ENCODE data around the gene FOXR1.
"Not testable (repeated sequence)": the region's sequence is repeated elsewhere in the genome, so short reads cannot be mapped to it uniquely, and the experiment has no call there.

The FOXR1 gene

DNA sequence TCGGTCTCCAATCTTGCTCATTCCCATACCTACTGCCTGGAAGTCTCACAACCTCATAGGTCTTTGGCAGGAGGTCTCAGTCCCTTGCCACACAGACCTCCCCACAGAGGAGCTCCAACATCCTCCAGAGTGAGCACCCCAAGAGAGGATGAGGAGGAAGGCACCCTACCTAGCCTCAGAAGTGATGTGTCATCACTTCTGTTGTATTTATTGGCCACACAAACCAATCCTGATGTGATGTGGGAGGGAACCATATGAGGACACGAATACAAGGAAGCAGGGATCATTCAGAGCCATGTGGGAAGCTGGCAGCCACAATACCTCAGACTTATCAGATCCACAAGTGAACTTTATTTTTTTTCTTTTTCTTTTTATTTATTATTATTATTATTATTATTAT is 24.5 kb upstream of the FOXR1 start:
- DNase-seq (no peak), ATAC-seq (no peak)

- no peak for ATAC-seq
Measured at GRCh38 chr11:118948000-118948399, 23.6 kb upstream of the FOXR1 start.

GRCh38 chr11:118953265-118953664 is 18.3 kb upstream of the FOXR1 start:
- no peak for DNase-seq
- no peak for ATAC-seq

More at GRCh38 chr11:118948000-118948399, 23.6 kb upstream of the FOXR1 start:
- no peak for DNase-seq

DNA sequence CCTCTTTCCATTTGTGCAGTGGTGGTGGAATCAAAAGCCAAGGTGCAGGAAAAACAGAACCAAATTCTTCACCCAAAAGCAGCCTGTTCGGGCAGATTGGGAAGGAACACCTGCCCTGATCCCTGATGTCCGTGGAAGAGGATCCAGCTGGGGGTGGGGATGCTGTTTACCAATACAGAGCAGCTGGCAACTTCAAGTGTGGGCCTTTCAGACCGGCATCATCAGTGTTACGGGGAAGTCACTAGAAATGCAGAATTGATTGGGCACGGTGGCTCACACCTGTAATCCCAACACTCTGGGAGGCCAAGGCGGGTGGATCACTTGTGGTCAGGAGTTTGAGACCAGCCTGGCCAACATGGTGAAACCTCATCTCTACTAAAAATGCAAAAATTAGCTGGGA is 17.6 kb upstream of the FOXR1 start:
- not testable (repeated sequence) for ATAC-seq, DNase-seq

DNA sequence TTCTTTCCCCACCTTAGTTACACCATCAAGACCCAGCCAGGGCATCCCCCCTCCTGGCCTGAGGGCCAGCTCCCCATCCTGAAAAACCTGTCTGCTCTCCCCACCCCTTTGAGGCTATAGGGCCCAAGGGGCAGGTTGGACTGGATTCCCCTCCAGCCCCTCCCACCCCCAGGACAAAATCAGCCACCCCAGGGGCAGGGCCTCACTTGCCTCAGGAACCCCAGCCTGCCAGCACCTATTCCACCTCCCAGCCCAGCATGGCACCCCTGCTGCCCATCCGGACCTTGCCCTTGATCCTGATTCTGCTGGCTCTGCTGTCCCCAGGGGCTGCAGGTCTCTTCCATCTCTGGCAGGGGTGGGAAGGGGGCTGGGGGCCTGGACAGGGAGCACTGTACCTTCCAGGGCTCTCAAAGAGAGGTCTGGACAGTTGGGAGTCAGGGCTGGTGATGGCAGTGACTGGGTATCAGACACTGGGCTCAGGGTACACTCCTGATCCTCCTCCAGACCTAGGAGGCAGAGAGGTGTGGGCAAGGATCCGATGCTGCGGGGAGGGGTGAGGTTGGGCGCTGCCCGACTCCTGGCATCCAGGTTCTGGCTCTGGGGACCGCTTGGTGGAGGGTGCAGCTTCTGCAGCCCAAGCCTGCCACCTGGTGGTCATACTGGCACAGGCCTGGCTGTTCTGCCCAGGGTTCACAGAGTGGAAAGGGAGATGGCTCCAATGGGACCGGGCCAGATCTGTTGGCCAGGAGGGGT is 15.3 kb upstream of the FOXR1 start, which contains the start of gene UPK2:
UPK2 (plus strand) TSS at position 205 of the 753 bp plus-strand sequence; CDS start at position 258, 53 bp downstream.
- ATAC-seq (peak; percentile 99), DNase-seq (peak; percentile 94)

DNA sequence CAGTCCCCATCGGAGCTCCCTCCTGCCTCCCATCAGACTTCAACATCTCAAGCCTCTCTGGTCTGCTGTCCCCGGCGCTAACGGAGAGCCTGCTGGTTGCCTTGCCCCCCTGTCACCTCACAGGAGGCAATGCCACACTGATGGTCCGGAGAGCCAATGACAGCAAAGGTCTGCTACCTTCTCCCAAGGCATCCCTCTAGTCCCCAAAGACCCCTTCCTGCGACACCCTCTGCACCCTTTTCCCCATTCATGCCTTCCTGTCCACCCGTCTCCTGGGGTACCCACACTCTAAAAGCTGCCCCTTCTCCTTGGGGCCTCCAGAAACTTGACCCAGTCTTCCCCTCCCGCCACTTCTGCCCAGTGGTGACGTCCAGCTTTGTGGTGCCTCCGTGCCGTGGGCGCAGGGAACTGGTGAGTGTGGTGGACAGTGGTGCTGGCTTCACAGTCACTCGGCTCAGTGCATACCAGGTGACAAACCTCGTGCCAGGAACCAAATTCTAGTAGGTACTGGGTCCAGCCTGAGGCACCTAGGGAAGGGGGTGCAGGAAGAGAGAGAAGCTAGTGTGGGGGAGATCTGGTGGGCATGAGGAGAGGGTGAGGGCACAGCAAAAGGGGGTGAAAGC is 14.6 kb upstream of the FOXR1 start:
- ATAC-seq = no peak

GRCh38 chr11:118957549-118957948 is 14.0 kb upstream of the FOXR1 start:
- ATAC-seq (no peak), DNase-seq (no peak)

More for the DNA sequence above, 14.6 kb upstream of the FOXR1 start:
- DNase-seq = no peak

GRCh38 chr11:118957968-118958367 is 13.6 kb upstream of the FOXR1 start:
- DNase-seq (no peak), ATAC-seq (no peak)

- DNase-seq = no peak
- ATAC-seq = no peak
Measured at GRCh38 chr11:118958577-118958976, 13.0 kb upstream of the FOXR1 start.

DNA sequence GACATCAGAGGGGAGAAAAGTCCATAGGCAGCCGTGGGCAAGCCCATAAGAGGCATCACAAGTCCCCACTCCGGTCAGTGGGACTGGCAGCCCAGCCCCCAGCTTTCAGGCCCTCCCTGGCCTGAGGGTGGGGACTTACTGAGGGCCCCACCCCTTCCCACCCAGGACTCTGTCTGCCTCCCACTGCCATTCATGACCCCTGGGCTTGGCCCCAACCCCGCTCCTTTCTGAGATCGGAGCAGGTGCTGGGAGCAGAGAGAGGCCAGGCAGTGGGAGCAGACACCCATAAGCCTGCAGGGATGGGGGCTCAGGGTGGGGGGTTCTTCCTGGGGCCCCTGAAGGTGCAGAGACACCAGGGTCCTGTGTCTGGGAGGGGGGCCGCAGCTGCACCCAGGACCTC is 10.4 kb upstream of the FOXR1 start:
- DNase-seq (no peak), ATAC-seq (no peak)

DNA sequence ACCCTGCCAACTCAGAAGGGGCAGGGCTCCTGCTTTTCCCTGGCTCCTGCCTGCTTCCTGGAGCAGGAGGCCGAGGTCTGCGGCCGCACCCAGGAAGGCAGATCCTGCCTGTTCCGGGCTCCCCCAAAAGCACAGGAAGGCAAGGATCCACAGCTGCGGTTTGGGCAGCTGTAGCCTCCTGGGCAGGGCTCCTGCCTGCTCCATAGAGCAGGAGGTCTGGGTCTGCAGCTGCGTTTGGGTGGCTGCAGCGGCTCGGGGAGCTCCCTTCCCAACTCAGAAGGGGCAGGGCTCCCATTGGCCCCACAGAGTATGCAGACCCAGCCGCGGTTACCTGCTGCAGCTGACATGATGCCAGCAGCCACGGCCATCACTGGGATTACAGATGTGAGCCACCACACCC is 10.0 kb upstream of the FOXR1 start:
- no peak for ATAC-seq

DNA sequence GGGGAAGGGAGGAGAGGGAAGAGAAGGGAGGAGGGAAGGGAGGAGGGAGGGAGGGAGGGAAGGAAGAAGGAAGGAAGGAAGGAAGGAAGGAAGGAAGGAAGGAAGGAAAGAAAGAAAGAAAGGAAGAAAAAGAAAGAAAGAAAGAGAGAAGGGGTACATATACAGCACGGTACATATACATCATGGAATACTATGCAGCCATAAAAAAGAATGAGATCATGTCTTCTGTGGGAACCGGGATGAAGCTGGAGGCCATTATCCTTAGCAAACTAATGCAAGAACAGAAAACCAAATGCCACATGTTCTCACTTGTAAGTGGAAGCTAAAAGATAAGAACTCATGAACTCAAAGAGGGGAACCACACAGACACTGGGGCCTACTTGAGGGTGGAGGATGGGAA is 2.1 kb upstream of the FOXR1 start:
- not testable (repeated sequence) for ATAC-seq, DNase-seq

More for the DNA sequence above, 10.0 kb upstream of the FOXR1 start:
- DNase-seq = no peak

DNA sequence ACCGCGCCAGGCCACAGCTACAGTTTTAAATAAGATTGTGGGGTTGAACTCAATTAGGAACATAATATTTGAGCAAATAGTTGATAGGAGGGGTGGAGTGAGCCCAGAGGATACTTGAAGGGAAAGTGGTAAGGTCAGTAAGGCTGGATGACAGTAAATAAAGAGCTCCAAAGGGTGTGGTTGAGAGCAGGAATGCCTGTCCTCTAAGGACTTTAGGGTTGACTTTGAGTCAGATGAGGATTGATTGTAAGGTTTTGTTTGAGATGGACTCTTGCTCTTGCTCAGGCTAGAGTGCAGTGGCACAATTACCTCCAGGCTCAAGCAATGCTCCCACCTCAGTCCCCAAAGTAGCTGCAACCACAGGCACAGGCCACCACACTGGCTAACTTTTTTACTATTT is 2.4 kb downstream of the FOXR1 start:
- no peak for ATAC-seq
- DNase-seq = no peak

- ATAC-seq (no peak), DNase-seq (no peak)
Measured at GRCh38 chr11:118975771-118976709, 4.5 kb downstream of the FOXR1 start.

- ATAC-seq = no peak
- DNase-seq = no peak
Measured at GRCh38 chr11:118979434-118979833, 7.9 kb downstream of the FOXR1 start.

DNA sequence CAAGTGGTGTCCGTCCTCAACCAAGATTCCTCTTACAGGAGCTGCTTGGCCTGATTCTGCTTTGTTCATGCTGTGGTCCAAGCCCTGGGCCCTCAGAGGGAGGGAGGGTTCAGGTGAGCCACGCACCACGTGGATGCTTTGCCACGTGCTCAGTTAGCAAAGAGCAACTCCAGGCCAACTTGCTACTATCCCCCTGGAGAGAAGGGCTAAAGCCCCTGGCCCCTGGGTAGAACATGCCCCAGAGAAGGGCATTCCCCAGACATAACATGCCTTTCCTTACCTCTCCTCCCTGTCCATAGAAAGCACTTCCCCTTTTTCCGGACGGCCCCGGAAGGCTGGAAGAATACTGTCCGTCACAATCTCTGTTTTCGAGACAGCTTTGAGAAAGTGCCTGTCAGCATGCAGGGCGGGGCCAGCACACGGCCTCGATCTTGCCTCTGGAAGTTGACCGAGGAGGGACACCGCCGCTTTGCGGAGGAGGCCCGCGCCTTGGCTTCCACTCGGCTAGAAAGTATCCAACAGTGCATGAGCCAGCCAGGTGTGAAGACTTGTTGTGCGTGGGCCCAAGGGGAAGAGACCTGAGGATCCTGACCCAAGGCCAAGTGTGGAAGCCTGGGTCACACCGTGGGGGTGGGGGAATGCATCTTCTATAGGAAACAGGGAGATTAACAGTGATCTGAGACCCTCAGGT is 8.8 kb downstream of the FOXR1 start:
- ATAC-seq (no peak), DNase-seq (no peak)

DNA sequence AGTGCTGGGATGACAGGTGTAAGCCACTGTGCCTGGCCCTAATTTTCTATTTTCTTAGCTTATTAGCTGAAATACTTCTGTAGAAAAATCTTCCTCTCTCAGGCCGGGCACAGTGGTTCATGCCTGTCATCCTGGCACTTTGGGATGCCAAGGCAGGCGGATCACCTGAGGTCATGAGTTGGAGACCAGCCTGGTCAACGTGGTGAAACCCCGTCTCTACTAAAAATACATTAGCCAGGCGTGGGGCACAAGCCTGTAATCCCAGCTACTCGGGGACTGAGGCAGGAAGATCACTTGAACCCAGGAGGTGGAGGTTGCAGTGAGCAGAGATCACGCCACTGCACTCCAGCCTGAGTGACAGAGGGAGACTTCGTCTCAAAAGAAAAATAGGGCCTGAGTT is 12.8 kb downstream of the FOXR1 start:
- DNase-seq = not testable (repeated sequence)

GRCh38 chr11:118984825-118985224 is 13.3 kb downstream of the FOXR1 start:
- DNase-seq = no peak
- ATAC-seq = no peak

More for the DNA sequence above, 12.8 kb downstream of the FOXR1 start:
- ATAC-seq = not testable (repeated sequence)

GRCh38 chr11:118988280-118988679 is 16.7 kb downstream of the FOXR1 start:
- ATAC-seq (no peak), DNase-seq (no peak)

DNA sequence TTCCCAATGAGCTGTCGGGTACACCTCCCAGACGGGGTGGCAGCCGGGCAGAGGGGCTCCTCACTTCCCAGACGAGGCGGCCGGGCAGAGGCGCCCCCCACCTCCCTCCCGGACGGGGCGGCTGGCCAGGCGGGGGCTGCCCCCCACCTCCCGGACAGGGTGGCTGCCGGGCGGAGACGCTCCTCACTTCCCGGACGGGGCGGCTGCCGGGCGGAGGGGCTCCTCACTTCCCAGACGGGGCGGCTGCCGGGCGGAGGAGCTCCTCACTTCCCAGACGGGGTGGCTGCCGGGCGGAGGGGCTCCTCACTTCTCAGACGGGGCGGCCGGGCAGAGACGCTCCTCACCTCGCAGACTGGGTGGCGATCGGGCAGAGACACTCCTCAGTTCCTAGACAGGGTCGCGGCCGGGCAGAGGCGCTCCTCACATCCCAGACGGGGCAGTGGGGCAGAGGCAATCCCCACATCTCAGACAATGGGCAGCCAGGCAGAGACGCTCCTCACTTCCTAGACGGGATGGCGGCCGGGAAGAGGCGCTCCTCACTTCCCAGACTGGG is 20.0 kb downstream of the FOXR1 start:
- DNase-seq, ATAC-seq: not testable (repeated sequence)

DNA sequence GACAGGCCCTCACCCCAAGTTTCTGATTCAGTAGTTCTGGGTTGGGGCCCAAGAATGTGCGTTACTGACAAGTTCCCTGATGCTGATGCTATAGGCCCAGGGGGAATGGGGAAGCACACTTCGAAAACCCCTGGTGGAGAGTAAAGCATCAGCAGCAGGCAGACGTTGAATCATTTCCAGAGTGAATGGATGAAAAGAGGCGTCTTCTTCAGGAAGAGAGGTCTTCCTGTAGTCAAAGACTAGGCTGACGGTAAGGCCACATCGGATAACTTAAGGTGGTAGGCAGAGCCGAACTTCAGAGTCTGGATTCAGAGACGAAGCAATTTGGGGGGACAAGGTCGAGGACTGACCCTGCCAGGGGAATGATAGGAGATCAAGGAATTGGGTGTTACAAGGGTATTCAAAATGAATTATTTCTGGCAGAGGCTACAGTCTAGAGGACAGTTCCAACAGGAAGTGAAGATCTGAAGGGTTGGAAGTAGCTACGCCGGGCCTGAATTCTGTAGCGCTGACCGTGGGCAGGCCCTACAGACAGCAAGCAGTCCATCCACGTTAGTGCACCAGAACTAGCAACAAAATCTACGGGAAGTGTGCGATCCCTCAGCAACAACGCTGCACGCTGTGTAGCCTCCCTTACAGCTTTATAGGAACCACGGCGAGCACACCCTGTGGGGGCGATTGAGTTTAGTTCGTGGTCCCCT is 25.5 kb downstream of the FOXR1 start:
- ATAC-seq = peak; percentile 47
- DNase-seq = peak; percentile 47

Measured in stimulated activated naive CD8-positive, alpha-beta T cell treated with anti-CD3 and anti-CD28 coated beads, Interleukin-15, Interleukin-2, amounts not matched to agents 100 U/mL and 50 U/mL, for 24 hours (primary cell).